Suprapubic skin (tissue), 4 donors: ENCODE measurements around the gene GATA3. TPM values are rescaled to one million over a fixed set of nuclear protein-coding genes. Genes with fewer than 3 reads are reported as not detected.

ENCODE experiments used
- DNase-seq, 2 donors: peaks; one replicate each; pipeline ENCODE4 v3.0.0-alpha.2; 2019; ENCODE audit warnings: low spot score in 2 of 2
- H3K27ac ChIP-seq: fragments of 200-600 bp; sonication (generic); one replicate; pipeline ENCODE4 v1.5.1; 2019
- H3K27me3 ChIP-seq: fragments of 200-600 bp; sonication (generic); one replicate; pipeline ENCODE4 v1.5.1; 2019
- H3K36me3 ChIP-seq: fragments of 200-600 bp; sonication (generic); one replicate; pipeline ENCODE4 v1.5.1; 2019
- H3K4me1 ChIP-seq: fragments of 200-600 bp; sonication (generic); one replicate; pipeline ENCODE4 v1.5.1; 2019
- H3K4me3 ChIP-seq: fragments of 200-600 bp; sonication (generic); one replicate; pipeline ENCODE4 v1.5.1; 2019; ENCODE audit warnings: mild to moderate bottlenecking
- H3K9me3 ChIP-seq: fragments of 200-600 bp; sonication (generic); one replicate; pipeline ENCODE4 v1.5.1; 2019
- EP300 ChIP-seq: sonication (generic); formaldehyde crosslinking; IDR thresholded peaks from one replicate; pipeline ENCODE4 v1.6.1; 2017; ENCODE audit warnings: antibody characterized with exemption
- POLR2A ChIP-seq, 2 donors: fragments of 450-650 bp; IDR thresholded peaks; one replicate each; pipeline ENCODE4 v1.6.1; 2017; ENCODE audit warnings: antibody characterized with exemption in 2 of 2, mild to moderate bottlenecking in 2 of 2, moderate library complexity in 2 of 2
- POLR2AphosphoS5 ChIP-seq, 3 donors: sonication (generic); formaldehyde crosslinking; IDR thresholded peaks; one replicate each; pipeline ENCODE4 v1.6.1; 2017; ENCODE audit warnings: antibody characterized with exemption in 3 of 3
- WGBS: methylation state at CpG from one replicate; pipeline ENCODE4 v1.1.5; 2018; 5-methylcytosine and 5-hydroxymethylcytosine counted together
- total RNA-seq, 4 donors: library from RNA; depleted of rRNA; stranded (reverse); fragments of >200 nt; gene quantifications; one replicate each; pipeline ENCODE4 v1.1.0, GENCODE V29; 2016
- TF ChIP-seq, protein P1 (sequence below), 2 donors: fragments of 200-600 bp in 1 of 2; fragments of 450-650 bp in 1 of 2; sonication (generic) in 1 of 2; IDR thresholded peaks; one replicate each; pipeline ENCODE4 v1.5.1; 2016 to 2019; ENCODE audit warnings: antibody characterized with exemption in 2 of 2, mild to moderate bottlenecking in 1 of 2, moderate library complexity in 1 of 2

GATA3 gene
- total RNA-seq, 4 donors from 2014 or later = 91.0 to 241 (median 164) TPM

DNA sequence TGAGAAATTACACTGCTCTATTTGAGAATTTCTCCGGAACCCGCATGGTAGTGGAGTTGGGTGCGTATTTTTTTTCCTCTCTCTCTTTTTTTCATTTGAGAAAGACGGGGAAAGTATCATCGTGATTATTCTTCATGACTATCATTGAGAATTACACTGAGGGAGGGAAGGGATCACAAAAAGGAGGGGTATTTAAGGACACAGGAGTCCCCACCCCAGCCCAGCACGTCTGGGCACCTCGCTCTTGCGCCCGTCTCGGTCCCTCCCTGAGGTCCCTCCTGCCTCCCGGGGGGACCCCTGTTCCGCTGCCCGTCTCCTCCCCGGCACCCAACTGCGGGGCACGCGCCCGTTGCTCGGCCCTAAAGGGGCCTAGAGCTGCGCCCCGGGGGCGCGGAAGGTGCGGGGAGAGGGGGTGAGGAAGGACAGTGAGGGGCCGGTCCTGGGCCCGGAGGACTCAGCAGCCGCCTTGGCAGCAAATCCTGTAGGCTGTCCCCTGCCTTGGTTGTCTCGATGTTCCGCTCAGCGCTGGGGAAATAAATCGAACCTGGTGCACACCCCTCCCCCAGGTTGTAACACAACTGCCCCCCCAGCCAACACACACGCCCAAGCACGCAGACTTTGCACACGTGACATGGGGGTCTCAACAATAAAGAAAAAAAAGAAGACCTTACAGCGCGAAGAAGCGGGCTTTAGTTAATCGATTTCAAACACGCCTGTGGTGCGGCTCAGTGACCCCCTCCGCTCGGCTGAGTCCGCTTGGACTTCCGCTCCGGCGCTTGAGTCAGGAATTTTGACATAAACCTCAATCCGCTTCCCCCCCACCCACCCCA, 18.6 kb upstream of the GATA3 start:
- TF ChIP-seq POLR2AphosphoS5 (IDR thresholded peaks at IDR 0.05) (no peak), EP300 (no peak), POLR2A (IDR thresholded peaks at IDR 0.05) (no peak)
- TF ChIP-seq, protein P1, sequence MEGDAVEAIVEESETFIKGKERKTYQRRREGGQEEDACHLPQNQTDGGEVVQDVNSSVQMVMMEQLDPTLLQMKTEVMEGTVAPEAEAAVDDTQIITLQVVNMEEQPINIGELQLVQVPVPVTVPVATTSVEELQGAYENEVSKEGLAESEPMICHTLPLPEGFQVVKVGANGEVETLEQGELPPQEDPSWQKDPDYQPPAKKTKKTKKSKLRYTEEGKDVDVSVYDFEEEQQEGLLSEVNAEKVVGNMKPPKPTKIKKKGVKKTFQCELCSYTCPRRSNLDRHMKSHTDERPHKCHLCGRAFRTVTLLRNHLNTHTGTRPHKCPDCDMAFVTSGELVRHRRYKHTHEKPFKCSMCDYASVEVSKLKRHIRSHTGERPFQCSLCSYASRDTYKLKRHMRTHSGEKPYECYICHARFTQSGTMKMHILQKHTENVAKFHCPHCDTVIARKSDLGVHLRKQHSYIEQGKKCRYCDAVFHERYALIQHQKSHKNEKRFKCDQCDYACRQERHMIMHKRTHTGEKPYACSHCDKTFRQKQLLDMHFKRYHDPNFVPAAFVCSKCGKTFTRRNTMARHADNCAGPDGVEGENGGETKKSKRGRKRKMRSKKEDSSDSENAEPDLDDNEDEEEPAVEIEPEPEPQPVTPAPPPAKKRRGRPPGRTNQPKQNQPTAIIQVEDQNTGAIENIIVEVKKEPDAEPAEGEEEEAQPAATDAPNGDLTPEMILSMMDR (IDR thresholded peaks at IDR 0.05) = no peak
- no peak for DNase-seq
- H3K27me3 ChIP-seq = peaks cover 100% of the 10 kb centered on the region

DNA sequence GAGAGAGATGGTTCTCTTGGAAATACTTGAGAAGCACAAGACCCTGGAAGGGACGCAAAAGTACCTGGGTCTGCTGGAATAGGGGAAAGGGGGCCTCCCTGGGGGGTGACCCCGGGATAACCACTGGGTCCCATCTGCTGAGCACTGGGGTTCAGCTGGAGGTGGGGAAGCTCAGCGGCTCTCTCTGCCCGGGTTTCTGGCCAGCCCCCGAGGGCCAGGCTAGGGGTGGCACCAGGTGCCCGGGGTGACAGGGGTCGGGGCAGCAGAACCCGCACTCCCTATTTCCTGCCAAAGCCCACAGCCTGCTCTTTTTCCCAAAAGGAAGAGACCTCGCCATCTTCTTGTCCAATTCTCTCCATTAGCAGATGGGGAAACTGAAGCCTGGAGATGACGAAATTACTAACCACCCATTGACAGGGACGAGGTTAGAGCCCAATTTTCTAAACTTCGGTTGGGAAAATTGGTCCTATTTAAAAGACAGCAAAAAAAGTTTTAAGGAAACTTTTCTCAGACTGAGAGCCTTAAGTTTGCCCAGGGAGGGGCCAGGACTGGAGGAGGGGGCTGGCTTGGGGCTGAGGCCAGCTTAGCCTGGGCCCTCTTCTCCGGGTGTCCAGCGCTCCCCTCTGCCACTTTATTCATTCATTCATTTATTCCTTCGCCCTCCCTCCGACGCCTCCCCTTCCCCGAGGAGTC, 17.8 kb upstream of the GATA3 start:
- no peak for TF ChIP-seq EP300
- no peak for TF ChIP-seq POLR2A (IDR thresholded peaks at IDR 0.05)
- no peak for TF ChIP-seq POLR2AphosphoS5 (IDR thresholded peaks at IDR 0.05)
- TF ChIP-seq, protein P1 (IDR thresholded peaks at IDR 0.05) = no peak
- no peaks in the 10 kb centered on the region for H3K9me3 ChIP-seq
- peaks cover 100% of the 10 kb centered on the region for H3K27me3 ChIP-seq
- peaks cover 45% of the 10 kb centered on the region for H3K4me1 ChIP-seq
- 15% methylated on average over 18 of the region's 18 CpGs for WGBS
- no peak overlapping the region for H3K4me3 ChIP-seq
- DNase-seq = no peak
- no peak overlapping the region for H3K27ac ChIP-seq
- H3K36me3 ChIP-seq = no peaks in the 10 kb centered on the region

More for the DNA sequence above, 18.6 kb upstream of the GATA3 start:
- Histone ChIP-seq H3K4me1 (peaks cover 45% of the 10 kb centered on the region), H3K27ac (no peak overlapping the region), H3K36me3 (no peaks in the 10 kb centered on the region), H3K9me3 (no peaks in the 10 kb centered on the region), H3K4me3 (no peak overlapping the region)
- WGBS = 8% methylated on average over 41 of the region's 47 CpGs

DNA sequence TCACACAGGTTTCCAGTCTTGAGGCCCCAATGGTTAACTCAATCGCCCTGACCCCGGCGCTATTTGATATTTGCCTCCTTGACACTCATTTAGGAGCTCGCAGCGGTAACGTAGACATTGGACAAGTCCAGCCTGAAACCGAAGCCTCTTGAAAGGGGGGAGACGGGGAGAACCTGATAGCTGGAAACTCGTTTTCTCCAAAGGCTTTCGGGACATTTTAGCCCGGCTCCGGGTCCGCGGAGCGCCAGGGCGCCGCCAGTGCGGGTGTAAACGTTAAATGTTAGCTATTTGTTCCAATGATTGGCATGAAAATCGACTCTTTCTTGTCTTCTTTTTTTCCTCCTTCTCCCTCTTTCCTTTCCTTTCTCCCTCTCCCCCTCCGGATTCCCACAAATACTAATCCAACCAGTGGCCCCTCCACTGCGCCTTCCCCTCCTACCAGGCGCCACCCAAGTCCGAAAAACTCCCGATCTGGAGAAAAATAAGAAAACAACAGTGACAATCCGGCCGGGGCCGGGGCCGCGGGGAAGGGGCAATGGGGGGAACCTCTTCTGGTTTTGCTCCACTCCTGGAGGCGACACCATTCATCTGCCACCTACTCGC, 17.2 kb upstream of the GATA3 start:
- 13% methylated on average over 32 of the region's 32 CpGs for WGBS
- H3K4me1 ChIP-seq = peaks cover 45% of the 10 kb centered on the region
- DNase-seq = no peak

DNA sequence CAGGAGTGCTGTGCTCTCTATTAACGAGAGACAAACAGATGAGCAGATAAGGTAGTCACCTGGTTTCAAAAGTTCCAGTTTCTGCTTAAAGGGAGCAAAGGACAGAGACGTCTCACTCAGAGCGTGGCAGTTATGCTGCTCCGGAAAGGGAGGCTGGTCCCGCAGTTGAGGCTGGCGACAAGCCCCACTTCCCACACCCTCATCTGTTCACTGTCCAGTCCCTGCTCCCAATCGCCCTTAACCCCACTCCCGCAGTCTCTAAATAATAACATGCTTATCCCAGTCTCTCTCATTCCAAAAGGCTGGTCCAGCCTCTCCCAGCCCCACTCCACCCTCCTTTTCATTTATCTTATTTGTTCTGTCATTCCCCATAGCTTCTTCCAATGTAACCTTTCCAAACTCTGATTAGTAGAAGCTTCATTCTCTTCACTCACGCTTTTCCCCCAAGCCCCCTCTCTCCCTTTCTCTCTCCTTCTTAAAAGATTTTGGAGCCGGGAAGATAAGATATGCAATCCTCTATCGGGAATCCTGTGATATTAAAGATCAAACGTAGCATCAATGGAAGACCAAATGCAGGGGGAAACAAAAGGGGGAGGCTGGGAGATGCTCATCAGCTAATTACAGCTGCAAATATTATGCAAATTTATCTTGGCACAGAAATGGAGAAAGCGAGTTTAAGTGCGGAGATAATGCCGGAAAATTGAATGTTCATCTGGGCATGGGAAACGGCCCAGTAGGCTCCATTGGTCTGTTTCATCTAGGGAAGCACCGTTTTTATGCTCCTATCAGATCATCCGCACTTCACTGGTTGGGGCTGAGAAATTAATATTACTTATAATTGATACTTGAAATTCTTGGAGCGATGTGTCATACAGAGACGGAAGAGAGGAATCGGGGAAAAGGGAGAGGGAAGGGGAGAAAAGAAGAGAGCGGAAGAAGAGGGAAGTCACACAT, 16.3 kb upstream of the GATA3 start:
- DNase-seq = peak in 1 of 2 donors; percentile 29
- Histone ChIP-seq H3K27me3 (peaks cover 100% of the 10 kb centered on the region), H3K4me3 (no peak overlapping the region), H3K4me1 (peaks cover 45% of the 10 kb centered on the region), H3K36me3 (no peaks in the 10 kb centered on the region), H3K9me3 (no peaks in the 10 kb centered on the region), H3K27ac (no peak overlapping the region)
- WGBS = 20% methylated on average over 22 of the region's 22 CpGs
- no peak for TF ChIP-seq POLR2AphosphoS5 (IDR thresholded peaks at IDR 0.05)
- no peak for TF ChIP-seq POLR2A (IDR thresholded peaks at IDR 0.05)

More for the DNA sequence above, 17.2 kb upstream of the GATA3 start:
- Histone ChIP-seq H3K36me3 (no peaks in the 10 kb centered on the region), H3K4me3 (no peak overlapping the region), H3K27me3 (peaks cover 100% of the 10 kb centered on the region), H3K27ac (no peak overlapping the region), H3K9me3 (no peaks in the 10 kb centered on the region)
- TF ChIP-seq POLR2AphosphoS5 (IDR thresholded peaks at IDR 0.05) = no peak
- TF ChIP-seq EP300 = no peak
- no peak for TF ChIP-seq POLR2A (IDR thresholded peaks at IDR 0.05)
- TF ChIP-seq, protein P1 (IDR thresholded peaks at IDR 0.05) = no peak

DNA sequence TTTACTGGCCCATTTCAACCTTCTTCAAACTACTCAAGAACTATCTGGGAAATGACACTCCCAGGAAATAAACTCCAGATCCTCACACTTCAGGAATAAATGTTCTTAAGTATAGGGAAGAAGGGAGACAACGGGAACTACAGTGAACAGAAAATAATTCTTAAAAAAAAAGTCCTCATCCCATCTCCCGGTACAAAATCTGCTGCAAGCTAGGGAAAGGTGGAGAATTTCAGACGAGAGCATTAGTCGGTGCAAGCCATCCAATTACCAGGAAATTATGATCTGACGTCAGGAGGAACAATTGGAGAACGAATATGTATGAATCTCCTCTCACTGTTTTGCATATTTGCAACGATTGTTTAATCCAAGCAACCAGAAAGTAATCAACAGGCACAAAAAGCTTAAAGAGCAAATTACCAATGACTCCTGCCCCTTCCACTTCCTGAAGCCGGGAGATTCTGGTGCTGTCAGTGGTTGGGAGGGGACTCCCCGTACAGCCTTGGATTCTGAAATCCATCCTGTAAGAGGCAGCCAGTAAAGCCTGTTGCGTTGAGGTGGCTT, 15.1 kb upstream of the GATA3 start:
- H3K27ac ChIP-seq = no peak overlapping the region
- TF ChIP-seq POLR2AphosphoS5 (IDR thresholded peaks at IDR 0.05) = no peak
- TF ChIP-seq, protein P1 (IDR thresholded peaks at IDR 0.05) = no peak
- no peak for TF ChIP-seq EP300
- TF ChIP-seq POLR2A (IDR thresholded peaks at IDR 0.05) = no peak
- WGBS = 7% methylated on average over 10 of the region's 10 CpGs
- no peaks in the 10 kb centered on the region for H3K36me3 ChIP-seq
- peaks cover 100% of the 10 kb centered on the region for H3K27me3 ChIP-seq
- no peak for DNase-seq
- no peaks in the 10 kb centered on the region for H3K9me3 ChIP-seq
- H3K4me3 ChIP-seq = no peak overlapping the region
- H3K4me1 ChIP-seq = peaks cover 38% of the 10 kb centered on the region
